Glomerular visceral epithelial cell (primary cell): ENCODE results near the gene ACAP3.
"Not testable (repeated sequence)": the region's sequence is repeated elsewhere in the genome, so short reads cannot be mapped to it uniquely, and the experiment has no call there.

Experiments used
- DNase-seq: peaks from one replicate; pipeline ENCODE4 v3.0.0-alpha.2; 2016; ENCODE audit errors: extremely low spot score

Gene ACAP3

DNA sequence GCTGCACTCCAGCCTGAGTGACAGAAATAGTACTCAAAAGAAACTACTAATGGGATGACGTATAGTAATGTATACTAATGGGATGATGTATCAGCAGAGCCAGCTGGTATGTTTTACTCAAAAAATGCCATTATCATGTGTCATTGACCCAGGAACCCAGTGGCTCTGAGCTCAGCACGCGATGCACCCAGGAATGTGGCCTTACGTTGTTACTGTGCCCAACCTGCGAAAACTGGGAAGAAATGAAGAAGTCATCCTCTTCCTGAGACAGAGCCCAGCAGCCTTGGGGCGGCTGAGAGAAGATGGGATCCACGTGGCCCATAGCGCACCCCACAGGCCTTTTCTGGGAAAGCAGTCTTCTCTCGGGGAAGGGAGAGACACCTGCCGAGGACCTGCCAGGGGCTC is 42.9 kb downstream of the ACAP3 start:
- peak; percentile 98 for DNase-seq

DNA sequence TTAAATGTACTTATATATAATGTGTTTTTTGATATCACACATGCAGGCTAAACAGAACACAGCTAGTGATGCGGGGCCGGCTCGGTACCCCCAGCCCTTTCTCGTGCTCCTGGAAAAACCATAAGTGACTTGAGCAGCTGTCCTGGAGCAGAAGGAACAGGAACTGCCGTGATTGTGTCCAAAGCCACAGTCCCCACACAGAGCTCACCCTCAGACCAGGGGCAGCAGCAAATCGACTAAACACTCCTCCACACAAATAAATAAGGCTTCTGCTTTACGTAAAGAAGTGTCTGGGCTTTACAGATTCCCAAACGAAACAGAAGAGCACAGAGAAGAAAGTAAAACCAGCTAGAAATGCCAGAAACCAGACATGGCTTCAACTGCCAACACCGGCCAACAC is 43.7 kb downstream of the ACAP3 start:
- DNase-seq, result no peak

DNA sequence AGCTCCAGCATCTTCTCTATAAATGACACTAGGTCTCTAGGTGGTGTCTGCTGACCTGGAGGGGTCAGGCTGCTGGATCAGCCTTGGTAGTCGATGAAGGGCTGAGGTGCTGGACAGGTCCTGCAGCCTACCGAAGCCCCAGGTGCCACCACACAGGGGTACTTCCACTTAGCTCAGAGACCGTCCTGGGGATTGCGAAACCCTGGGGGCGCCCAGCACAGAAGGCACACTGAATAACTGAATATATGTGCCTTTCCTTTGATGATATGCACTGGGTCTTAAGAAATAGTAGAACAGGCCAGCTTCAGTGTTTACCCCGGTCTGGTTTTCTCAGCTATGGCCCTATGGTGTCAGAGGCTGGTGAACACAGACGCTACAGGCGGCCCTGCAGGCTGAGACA is 45.0 kb downstream of the ACAP3 start:
- DNase-seq, result no peak

DNA sequence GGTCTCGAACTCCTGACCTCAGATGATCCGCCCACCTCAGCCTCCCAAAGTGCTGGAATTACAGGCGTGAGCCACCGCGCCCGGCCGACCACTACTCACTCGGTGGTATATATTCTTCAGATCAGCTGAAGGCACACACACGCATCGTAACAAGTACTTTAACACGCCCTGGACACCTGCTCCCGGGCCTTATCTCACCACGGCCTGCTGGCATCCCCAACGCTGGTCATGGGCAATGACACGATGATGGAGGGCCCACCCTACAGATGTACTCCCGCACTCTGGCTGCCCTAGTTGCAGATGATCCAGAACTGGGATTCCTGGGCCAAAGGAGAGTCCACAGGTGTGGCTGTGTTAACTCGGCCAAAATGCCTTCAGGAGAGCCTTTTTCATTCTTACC is 45.7 kb downstream of the ACAP3 start:
- no peak for DNase-seq

DNA sequence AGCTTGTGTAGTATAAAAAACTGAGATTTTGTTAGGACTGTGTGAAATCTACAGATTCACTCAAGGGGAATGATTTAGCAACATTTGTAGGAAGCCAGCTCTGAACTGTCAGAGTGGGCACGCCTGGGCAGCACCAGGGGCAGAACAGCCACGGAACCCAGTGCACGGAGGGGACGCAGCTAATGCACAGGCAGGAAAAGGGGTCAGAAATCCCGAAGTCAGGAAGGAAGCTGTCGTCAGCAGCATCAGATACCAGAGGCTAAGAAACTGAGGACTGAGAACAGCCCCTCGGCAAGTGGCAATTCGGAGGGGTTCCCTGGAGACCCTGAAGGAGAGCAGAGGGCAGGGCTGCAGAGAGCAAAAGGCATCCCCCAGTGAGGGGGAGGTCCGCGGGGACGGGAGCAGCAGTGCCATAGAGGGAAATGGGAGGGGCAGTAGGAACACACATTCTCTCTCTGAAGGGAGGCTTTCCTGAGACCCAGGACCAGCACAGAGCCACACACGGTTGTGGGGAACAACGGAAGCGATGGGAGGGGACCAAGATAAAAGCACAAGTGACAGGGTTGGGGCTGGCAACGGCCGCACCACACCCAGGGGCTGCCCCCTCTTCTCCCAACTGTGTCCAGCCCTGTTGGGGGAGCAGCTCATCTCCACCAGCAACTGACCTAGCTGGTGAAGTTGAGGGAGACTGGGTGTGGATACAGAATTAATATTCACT is 46.7 kb downstream of the ACAP3 start:
- no peak for DNase-seq

DNA sequence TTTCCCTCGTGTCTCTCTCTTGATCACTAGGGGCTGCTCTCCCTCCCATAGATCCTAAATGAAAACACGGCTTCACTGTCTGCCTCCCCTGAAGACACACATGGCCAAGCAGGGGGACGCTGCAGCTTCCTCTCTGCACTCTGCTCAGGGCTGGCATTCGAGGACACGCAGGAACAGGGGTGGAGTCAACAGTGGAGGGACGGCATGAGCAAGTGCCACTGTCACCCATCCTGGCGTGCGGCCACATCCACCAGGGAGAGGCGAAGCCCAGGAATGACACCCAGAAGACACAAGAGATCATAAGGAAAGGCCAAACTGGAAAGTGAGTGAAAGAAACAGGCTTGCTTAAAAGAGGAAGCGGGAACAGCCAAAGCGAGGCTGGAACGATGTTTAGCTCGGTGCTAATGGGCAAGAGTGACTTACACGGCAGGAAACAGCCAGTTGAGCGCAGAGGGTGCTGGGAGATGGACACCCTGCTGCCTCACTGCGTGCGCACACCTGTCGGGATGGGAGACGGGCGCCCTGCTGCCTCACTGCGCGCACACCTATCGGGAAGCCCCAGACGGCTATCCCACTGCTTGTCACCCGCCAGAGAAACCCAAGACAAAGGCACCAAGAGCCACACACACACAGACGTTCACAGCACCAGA is 47.7 kb downstream of the ACAP3 start:
- no peak for DNase-seq

DNA sequence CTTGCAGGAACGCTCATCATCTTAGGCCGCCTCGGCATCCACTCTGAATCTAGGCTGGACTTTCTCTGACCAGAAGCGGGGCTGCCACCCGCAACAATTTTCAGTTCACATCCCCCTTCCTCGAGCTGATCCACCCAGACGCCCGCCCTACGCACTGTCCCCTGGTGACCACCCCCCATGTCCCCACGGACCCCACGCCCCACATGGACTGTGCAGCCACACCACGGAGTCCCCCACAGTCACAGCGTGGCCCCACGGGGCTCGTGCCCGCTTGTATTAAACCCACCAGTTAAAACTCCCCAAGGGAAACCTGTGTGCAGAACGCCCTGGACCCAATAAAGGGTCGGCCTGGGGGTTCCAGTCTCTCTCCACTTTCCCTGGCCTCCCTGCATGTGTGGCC is 48.2 kb downstream of the ACAP3 start:
- no peak for DNase-seq

DNA sequence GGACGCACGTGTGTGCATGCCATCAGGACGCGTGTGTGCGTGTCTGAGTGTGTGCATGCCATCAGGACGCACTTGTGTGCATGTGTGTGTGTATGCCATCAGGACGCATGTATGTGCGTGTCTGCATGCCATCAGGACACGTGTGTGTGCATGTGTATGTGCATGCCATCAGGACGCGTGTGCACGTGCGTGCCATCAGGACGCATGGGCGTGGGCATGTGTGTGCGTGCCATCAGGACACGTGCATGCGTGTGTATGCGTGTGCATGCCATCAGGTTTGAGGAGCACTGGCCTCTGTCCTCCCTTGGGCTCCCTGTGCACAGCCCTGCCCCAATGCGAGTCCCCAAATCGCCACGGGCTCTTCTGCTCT is 48.6 kb downstream of the ACAP3 start:
- DNase-seq, result no peak

DNA sequence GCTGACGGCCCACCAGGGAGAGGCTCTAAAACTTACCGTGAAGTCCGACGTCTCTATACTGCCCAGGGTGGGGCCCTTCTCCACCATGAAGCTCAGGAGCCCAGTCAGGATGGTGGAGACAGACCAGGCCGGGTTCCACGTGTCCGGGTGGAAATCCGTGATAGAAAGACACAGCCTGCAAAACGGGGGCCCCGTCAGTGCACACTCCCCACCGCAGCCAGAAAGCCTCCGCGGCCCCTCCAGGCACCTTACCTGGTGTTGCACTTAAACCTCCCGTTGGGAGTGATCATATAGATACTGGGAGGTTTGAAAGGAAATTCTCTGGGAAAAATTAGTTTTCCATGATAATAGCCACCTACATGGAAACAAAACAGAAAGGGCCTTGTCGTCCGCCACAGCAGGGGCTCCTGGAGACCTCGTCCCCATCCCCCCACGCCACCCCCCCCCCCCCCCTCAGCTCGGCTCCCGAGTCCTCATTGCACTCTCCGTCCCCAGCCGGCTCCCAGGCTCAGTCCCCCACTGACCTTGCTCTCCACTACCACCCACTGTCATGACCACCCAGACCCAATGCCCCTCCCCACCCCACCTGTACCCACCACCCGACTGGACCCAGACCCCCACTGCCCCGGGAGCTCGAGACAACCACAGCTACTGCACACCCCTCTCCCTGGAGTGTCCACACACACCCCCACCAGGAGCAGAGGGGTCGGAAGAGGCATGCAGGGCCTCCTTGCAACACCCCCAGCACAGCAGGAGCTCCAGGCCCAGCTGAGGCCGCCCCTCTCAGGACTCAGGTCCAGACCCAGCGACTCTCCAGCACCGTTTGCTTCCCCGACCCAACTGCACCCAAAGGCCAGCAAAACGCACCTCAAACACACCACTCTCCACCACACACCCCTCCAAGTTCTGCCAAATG is 50.5 kb downstream of the ACAP3 start:
- DNase-seq, result no peak

DNA sequence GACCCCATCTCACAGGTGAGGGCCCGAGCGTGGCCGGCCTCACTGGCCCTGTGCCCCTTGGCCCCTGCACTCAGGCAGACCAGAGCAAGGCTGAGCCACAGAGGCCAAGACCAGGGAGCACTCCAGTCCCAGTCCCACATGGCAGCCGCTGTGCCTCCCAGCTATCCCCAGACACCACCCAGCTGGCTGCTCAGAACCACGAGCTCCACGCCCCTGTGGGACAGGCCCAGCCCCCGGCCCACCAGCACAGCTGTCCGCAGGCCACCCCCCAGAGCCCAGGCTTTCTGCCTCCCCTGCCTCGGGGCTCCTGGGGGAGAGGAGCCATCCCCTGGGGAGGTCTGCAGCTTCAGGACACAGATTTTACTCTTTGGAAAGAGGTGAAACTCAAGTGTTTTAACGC is 52.1 kb downstream of the ACAP3 start:
- DNase-seq, result no peak

DNA sequence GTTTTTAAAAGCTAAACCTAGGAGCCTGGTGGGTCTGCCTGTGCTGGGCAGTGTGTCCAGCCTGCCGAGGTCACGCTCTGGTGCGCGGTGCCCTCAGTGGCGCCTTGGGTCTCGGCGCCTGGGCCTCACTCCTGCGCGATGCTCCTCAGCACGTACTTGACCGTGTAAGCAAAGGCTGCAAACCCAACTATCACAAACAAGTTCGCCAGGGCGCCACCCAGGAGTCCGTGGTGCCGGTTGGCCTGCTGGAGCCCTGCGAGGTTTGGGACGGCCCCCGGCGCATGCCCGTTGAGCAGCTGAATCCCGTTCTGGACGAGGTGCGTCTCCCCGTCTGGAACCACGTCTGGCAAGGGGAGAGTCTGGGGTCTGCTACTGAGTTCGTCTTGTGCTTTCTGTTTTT is 52.7 kb downstream of the ACAP3 start:
- no peak for DNase-seq

DNA sequence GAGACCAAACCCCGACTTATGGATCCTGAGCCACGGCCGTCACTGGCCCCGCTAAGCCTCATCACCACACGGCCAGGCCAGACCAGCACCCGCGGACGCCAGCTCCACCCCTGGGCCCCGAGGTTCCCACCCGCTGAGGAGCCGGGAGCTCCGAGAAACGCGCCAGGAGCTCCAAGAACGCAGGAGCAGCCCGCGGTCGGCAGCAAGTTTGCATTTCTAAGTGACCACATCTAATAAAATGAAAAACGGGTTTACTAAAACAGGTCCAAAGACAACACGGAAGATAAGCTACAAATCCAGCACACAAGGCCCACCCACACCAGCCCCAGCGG is 53.1 kb downstream of the ACAP3 start:
- DNase-seq, result no peak

DNA sequence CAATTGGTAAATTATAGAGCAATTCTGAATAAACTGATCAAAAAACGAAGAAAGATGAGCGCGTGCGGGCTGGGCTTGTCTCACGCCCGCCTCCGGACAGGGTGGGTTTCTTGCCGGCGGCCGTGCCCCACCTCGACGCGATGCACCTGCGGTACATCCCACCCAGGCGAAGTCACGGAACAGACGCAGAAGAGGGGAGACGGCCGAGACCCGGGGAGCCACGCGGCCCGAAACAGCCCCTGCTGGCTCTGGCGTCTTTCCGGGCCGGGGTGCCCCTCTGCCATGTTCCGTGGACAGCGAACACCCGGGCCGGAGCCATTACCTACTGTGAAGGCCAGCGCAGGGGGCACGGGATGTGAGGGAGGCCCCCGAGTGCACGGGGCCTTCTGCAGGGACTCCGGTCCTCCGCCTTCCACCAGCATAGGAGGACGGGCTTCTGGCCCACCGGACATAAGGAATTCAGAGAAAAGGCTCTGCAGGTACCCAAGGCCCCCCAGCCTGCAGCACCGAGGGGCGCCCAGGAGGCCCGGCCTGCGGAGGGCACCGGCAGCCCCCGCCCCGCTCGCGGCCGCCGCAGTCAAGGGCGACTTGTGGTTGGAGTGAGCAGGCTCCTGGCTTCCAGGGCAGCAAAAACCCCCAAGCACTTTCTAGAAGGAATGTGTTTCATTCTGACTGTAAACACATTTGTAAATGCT is 53.6 kb downstream of the ACAP3 start:
- DNase-seq, result no peak

DNA sequence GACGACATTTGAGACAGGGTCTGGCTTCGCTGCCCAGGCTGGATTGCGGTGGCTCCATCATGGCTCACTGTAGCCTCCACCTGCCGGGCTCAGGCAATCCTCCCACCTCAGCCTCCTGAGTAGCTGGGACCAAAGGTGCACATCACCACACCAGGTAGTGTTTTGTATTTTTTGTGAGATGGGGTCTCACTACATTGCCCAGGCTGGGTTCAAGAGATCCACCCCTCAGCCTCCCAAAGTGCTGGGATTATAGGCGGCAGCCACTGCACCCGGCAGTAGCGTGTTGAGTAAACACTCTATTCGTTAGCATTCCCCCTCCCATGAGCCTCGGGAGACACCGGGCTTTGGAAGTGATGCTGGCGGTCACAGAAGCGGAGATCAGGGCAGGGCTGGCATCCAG is 54.4 kb downstream of the ACAP3 start:
- DNase-seq, result no peak

DNA sequence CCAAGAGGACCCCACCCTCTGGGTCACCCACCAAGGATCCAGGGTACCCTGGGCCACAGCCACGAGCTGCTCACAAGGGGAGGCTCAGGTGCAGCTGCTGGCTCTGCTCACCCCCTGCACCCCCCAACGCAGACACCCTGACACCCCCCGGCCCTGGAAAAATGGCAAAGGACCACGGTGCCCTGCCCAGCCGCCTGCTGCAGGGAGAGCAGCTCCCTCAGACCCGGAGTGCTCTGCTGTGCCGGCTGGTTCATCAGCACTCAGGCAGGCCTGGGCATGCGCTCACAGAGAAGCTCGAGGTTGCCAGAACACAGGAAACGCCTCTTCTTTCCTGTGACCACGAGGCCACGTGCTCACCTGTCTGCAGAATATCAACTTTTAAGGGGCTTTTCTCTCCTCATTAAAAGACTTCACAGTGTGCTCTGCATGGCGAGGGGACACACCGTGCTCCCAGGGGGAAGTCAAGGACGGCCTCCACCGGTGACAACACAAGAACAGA is 56.9 kb downstream of the ACAP3 start:
- DNase-seq, result no peak

DNA sequence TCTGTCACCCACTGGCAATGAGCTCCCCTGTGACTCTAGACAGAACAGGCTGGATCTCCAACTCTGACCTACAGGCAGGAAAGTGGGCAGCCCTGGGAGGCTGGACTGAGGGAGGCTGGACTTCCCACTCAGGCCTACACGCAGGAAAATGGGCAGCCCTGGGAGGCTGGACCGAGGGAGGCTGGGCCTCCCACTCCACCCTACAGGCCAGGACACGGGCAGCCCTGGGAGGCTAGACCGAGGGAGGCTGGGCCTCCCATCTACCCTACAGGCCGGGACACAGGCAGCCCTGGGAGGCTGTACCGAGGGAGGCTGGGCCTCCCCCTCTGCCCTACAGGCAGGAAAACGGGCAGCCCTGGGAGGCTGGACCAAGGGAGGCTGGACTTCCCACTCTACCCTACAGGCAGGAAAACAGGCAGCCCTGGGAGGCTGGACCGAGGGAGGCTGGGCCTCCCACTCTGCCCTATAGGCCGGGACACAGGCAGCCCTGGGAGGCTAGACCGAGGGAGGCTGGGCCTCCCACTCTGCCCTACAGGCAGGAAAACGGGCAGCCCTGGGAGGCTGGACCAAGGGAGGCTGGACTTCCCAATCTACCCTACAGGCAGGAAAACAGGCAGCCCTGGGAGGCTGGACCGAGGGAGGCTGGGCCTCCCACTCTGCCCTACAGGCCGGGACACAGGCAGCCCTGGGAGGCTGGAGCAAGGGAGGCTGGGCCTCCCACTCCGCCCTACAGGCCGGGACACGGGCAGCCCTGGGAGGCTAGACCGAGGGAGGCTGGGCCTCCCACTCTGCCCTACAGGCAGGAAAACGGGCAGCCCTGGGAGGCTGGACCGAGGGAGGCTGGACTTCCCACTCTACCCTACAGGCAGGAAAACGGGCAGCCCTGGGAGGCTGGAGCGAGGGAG is 59.5 kb downstream of the ACAP3 start:
- DNase-seq, result not testable (repeated sequence)

DNA sequence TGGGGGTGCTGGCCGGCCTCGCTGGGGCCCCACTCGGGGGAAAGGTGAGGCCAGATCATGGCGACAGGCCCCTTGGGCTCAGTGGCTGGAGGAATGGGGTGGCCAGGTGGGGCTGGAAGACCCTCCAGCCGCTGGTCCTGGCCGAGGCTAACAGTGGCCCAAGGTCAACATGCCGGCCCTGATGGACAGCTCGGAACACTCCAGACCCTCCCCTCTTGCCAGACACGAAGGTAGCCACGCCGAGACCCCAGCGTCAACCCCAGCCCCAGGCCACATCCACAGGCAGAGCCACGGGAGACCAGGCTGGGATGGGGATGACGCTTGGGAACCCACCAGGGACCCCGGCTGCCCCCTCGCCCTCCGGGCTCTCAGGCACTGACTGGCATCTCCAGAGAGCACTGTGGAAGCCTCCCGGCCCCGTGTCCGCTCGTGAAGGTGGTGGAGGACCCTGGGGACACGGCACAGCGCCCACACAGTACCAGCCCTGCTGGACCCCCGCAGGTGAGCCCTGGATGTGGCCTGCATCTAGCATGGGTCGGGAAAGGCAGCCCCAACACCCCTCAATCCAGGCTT is 60.3 kb downstream of the ACAP3 start:
- no peak for DNase-seq

DNA sequence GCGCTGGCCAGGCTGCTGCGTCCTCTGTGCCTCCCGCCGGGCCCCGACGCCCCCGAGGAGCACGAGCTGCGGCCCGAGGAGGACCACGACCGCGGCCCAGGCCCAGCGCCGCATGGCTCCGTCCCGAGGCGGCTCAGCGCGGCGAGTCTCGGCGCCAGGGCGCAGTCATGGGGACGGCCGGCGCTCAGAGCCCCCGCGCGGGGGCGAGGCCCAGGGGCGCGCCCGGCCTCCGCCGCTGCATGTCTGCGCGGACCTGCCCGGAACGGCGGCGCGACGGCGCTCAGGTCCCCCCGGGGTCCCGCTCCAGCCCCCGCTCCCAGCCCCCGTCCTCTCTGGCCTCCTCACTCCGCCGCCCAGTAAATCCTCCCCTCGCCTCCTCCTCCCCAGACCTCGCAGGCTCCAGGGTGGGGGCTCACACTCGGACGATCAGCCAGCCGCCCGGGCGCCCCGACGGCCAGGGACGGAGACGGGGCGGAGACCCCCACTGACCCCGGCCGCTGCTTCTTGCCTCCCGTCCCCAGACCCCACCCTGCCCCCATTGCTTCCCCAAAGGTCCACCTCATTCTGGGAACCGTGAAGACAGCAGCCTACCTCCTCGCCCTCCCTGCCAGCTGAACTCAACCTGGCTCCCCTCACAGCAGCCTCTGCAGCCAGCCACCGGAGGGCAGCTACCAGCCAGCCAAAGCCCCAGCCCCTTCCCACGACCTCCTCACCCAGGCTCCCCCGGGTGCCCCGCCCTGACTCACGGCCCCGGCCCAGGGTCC is 61.0 kb downstream of the ACAP3 start, which contains the start of gene C1QTNF12:
TSS of gene C1QTNF12 (minus strand) at position 146 of the 764 bp plus-strand sequence. CDS start at position 114, 32 bp downstream.
- no peak for DNase-seq

DNA sequence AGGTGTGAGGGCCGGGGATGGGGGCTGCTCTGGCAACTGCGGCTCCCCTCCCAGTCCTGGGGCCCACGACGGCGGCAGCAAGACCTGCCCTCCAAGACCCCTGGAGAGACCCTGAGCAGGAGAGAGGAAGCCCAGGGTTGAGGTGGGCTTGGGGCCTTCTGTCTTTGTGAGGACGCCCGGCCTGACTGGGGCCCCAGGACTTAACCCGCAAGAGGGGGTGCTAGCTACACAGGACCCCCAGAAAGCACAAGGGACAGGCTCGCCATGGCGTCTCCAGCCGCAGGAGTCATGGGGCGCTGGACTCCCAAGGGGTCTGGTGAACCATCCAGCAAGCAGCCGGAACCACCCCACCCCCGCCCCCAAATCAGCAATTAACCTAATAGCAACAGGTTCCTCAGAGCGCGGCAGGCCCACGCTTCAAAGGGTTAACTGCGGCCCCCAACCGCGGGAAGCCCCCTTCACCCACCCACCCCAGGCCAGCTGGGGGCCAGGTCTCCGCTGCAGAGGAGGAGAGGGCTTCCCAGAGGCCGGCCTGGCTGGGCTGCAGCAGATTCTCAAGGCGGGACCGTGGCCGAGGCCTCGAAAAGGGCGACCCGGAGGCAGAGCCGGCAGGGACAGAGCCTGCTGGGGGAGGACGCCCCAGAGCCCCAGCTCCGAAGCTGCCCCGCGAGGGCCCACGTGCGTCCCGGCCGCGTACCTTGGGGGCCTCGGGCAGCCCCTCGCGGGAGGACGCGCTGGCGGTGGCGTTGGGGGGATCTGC is 61.7 kb downstream of the ACAP3 start:
- DNase-seq, result no peak
